ENCODE measurements around the gene CRIP2.

The CRIP2 gene

GRCh38 chr14:105427412-105427811 lies 47.2 kb upstream of the CRIP2 start:
- H3K4me3 ChIP-seq (ENCODE audit: low read length) = no peak overlapping the region
- no peak overlapping the region for H3K27ac ChIP-seq (ENCODE audit: low read length)
- no peaks in the 10 kb centered on the region for H3K9me3 ChIP-seq (ENCODE audit: insufficient read depth, low read length)
- H3K36me3 ChIP-seq (replicated peaks; ENCODE audit: low read depth, low read length) = peaks cover 62% of the 10 kb centered on the region
- no peak overlapping the region for H2AFZ ChIP-seq (ENCODE audit: low read depth, low read length)
- no peak overlapping the region for H3K4me2 ChIP-seq (ENCODE audit: low read length)
- peaks cover 93% of the 10 kb centered on the region for H3K79me2 ChIP-seq (ENCODE audit: low read length)
- no peak overlapping the region for H3K9ac ChIP-seq (ENCODE audit: low read length)
- no peaks in the 10 kb centered on the region for H3K4me1 ChIP-seq (ENCODE audit: low read length)
- TF ChIP-seq EZH2phosphoT487 (IDR thresholded peaks at IDR 0.05; ENCODE audit: low read depth) = no peak
- TF ChIP-seq CTCF (IDR thresholded peaks at IDR 0.05; ENCODE audit: low read depth, low read length) = no peak
- no peaks in the 10 kb centered on the region for H3K27me3 ChIP-seq (ENCODE audit: low read depth, low read length)
- peaks cover 64% of the 10 kb centered on the region for H4K20me1 ChIP-seq (ENCODE audit: insufficient read depth, low read length)

GRCh38 chr14:105427936-105428485 lies 46.6 kb upstream of the CRIP2 start:
- H3K36me3 ChIP-seq (replicated peaks; ENCODE audit: low read depth, low read length) = peaks cover 57% of the 10 kb centered on the region
- H4K20me1 ChIP-seq (ENCODE audit: insufficient read depth, low read length) = peaks cover 65% of the 10 kb centered on the region
- H3K4me2 ChIP-seq (ENCODE audit: low read length) = no peak overlapping the region

DNA sequence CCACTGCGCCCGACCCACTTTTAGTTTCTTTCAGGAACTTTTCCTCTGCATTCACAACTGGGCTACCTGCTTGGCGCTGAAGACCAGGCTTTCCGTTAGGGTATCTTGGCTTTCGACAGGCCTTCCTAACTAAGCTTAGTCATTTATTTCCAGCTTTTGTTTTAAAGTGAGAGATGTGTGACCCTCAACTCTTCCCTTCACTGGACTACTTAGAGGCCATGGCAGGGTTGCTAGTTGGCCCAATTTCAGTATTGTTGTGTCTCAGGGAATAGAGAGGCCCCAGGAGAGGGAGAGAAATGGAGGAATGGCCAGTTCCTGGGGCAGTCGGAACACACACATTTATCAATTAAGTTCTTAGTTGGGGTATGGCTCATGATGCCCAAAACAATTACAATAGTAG lies 44.6 kb upstream of the CRIP2 start:
- Histone ChIP-seq H3K27ac (ENCODE audit: low read length) (no peak overlapping the region), H3K79me2 (ENCODE audit: low read length) (peaks cover 93% of the 10 kb centered on the region), H3K4me2 (ENCODE audit: low read length) (no peak overlapping the region), H3K4me3 (ENCODE audit: low read length) (no peak overlapping the region), H3K27me3 (ENCODE audit: low read depth, low read length) (no peaks in the 10 kb centered on the region), H4K20me1 (ENCODE audit: insufficient read depth, low read length) (peaks cover 70% of the 10 kb centered on the region), H2AFZ (ENCODE audit: low read depth, low read length) (no peak overlapping the region), H3K4me1 (ENCODE audit: low read length) (no peaks in the 10 kb centered on the region), H3K9me3 (ENCODE audit: insufficient read depth, low read length) (no peaks in the 10 kb centered on the region), H3K9ac (ENCODE audit: low read length) (no peak overlapping the region), H3K36me3 (replicated peaks; ENCODE audit: low read depth, low read length) (peaks cover 45% of the 10 kb centered on the region)
- TF ChIP-seq CTCF (IDR thresholded peaks at IDR 0.05; ENCODE audit: low read depth, low read length) (no peak), EZH2phosphoT487 (IDR thresholded peaks at IDR 0.05; ENCODE audit: low read depth) (no peak)

More at GRCh38 chr14:105427936-105428485, 46.6 kb upstream of the CRIP2 start:
- H3K9me3 ChIP-seq (ENCODE audit: insufficient read depth, low read length) = no peaks in the 10 kb centered on the region
- no peak overlapping the region for H3K4me3 ChIP-seq (ENCODE audit: low read length)
- no peak overlapping the region for H3K9ac ChIP-seq (ENCODE audit: low read length)
- no peaks in the 10 kb centered on the region for H3K27me3 ChIP-seq (ENCODE audit: low read depth, low read length)
- H3K4me1 ChIP-seq (ENCODE audit: low read length) = no peaks in the 10 kb centered on the region
- TF ChIP-seq CTCF (IDR thresholded peaks at IDR 0.05; ENCODE audit: low read depth, low read length) (no peak), EZH2phosphoT487 (IDR thresholded peaks at IDR 0.05; ENCODE audit: low read depth) (no peak)
- peaks cover 93% of the 10 kb centered on the region for H3K79me2 ChIP-seq (ENCODE audit: low read length)
- H2AFZ ChIP-seq (ENCODE audit: low read depth, low read length) = no peak overlapping the region
- no peak overlapping the region for H3K27ac ChIP-seq (ENCODE audit: low read length)

DNA sequence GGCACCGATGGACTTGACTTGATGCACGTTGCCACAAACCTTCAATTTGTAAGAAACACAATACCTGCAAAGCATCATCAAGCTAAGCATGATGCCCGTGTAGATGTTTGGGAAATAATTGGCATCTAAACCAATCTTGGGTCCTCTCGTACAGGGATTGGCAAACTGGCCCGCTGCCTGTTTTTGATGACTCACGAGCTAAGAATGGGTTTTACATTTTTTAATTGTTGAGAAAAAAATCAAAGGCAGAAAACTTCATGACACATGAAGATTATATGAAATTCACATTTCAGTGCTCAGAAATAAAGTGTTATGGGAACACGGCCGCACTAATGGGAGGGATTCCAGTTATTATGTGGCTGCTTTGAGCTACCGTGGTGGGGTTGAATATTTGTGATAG lies 44.1 kb upstream of the CRIP2 start:
- Histone ChIP-seq H2AFZ (ENCODE audit: low read depth, low read length) (no peak overlapping the region), H3K9ac (ENCODE audit: low read length) (no peak overlapping the region), H4K20me1 (ENCODE audit: insufficient read depth, low read length) (peaks cover 70% of the 10 kb centered on the region), H3K4me2 (ENCODE audit: low read length) (no peak overlapping the region), H3K36me3 (replicated peaks; ENCODE audit: low read depth, low read length) (peaks cover 41% of the 10 kb centered on the region), H3K4me3 (ENCODE audit: low read length) (no peak overlapping the region), H3K27ac (ENCODE audit: low read length) (no peak overlapping the region), H3K27me3 (ENCODE audit: low read depth, low read length) (no peaks in the 10 kb centered on the region), H3K79me2 (ENCODE audit: low read length) (peaks cover 93% of the 10 kb centered on the region), H3K9me3 (ENCODE audit: insufficient read depth, low read length) (no peaks in the 10 kb centered on the region), H3K4me1 (ENCODE audit: low read length) (no peaks in the 10 kb centered on the region)
- TF ChIP-seq CTCF (IDR thresholded peaks at IDR 0.05; ENCODE audit: low read depth, low read length) (no peak), EZH2phosphoT487 (IDR thresholded peaks at IDR 0.05; ENCODE audit: low read depth) (no peak)

All from OCI-LY3 (cell line).